HG03520 (cell line): ENCODE data around the gene SCFD2.

Experiments
- ATAC-seq: cut with Tn5 transposase; IDR thresholded peaks from one replicate; pipeline ENCODE4 v1.9.1; 2021; ENCODE audit warnings: mild to moderate bottlenecking, moderate library complexity; ENCODE audit not compliant: unreplicated experiment

Gene SCFD2

DNA sequence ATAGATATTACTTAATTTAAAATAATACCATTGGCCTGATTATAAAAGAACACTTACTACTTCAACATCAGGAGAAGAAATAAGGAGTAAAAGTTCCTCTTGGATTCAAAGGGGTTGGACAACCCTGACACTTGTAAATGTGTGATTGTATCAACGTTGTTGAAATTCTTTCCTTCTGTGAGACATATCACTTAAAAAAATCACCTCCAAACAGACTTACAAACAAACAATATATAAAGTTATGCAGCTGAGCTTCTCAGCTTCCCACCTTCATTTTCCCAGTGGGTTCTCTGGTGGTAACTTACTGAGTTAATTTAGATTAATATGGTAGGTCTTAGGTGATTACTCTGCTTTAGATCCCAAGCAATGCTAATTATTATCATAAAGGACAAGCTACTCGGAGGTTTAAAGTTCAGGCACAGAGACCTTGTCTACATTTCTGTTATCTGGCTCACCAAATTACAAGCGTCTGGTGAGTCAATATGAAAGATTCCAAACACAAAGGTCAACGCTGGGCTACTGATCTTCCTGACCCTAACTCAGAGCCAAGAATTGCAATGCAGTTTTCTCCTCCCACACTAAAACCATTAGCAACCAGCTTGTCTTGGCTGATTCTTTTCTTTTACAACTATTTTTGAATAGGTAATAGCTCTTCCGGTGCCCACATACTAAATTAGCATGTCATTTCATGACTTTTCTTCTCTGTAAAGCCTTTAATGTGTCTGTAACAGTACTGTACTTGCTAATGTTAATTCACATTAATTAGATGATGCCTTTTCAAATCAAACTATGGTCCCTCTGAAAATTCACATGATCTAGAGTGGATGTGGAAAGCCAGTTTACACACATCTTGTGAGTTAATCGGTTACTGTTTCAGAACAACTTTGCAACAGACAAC is 346.1 kb downstream of the SCFD2 start:
- ATAC-seq: no peak

DNA sequence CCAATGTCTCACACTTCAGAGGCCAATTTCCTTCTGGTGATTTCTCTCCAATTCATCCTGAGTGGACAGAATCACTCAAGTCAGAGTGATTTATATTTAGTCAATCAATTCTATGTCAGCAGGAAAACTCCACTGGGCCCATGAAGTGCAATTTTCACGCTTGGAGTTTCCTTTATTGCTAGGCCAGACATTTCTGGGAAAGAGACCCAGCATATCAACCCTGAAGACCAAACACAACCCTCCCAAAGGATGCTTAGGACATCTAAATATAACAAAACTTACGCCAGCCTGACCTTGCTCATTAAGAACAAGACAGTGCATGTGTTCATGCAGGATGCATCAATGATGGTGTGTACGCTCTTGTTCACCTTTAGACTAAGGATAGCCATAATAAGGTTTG is 347.4 kb downstream of the SCFD2 start:
- ATAC-seq: no peak

DNA sequence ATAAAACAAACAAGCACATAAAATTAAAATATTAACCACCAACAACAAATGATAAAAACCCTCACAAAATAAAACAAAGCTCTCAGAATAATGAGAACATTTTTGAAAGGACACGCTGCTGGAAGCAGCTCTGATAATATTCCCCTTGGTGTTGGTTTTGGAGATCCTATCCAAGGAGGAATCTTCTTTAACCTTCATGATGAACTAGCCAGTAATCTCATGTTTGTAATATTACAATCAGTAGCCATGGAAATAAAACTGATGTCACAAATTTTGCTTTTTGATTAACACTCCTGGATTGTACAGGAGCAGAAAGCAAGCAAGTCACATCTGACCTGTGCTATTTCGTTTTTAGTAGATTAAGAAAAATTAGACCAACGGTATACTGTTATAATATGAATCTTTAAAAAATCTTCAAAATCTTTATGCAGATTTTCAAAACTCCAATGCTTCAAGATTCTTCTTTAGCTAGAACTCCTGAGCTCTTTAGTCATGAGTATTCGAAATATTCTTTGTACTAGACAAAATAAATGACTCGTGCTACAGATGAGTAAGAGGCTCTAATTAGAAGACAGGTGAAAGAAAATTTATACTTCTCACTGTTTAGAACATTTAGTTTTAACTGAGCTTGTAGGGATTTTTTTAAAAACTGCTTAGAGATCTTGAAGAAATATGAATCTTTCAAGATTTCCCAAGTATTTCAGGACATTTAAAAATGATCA is 349.6 kb downstream of the SCFD2 start:
- no peak for ATAC-seq

DNA sequence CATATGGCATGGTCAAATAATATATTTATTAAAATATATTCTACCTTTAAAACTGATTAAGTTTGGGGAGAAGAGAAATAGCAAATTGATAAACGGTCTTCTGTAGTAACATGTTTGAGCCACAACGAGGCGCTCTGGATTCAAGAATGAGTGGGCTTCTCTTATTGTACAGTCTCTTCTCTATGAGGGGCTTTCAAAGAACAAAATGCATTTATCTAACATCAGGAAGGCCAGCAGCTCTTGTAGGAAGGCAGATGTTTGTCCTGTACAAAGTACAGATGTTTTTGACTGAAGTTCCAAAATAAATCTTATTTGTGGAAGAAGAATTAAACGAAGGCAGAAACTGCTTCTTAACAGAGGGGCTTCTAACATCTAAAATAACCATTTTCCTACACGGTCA is 350.2 kb downstream of the SCFD2 start:
- no peak for ATAC-seq

DNA sequence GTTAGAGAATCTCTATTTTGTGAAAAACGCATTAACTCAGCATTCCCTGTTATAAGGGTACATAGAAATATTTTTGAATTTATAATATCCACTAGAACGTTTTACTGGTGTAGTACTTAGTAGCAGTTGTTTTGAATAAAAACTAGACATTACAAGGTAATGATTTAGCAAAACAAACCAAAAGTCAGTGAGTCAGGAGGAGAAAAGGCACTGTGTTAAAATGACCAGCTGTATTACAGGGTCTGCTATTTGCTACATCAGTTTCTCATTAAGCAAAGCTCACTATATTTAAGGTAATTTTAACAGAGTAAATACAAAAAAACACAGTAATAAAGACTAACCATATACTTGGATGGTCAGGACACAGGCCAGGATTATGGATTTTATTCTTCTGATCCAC is 351.0 kb downstream of the SCFD2 start:
- no peak for ATAC-seq

DNA sequence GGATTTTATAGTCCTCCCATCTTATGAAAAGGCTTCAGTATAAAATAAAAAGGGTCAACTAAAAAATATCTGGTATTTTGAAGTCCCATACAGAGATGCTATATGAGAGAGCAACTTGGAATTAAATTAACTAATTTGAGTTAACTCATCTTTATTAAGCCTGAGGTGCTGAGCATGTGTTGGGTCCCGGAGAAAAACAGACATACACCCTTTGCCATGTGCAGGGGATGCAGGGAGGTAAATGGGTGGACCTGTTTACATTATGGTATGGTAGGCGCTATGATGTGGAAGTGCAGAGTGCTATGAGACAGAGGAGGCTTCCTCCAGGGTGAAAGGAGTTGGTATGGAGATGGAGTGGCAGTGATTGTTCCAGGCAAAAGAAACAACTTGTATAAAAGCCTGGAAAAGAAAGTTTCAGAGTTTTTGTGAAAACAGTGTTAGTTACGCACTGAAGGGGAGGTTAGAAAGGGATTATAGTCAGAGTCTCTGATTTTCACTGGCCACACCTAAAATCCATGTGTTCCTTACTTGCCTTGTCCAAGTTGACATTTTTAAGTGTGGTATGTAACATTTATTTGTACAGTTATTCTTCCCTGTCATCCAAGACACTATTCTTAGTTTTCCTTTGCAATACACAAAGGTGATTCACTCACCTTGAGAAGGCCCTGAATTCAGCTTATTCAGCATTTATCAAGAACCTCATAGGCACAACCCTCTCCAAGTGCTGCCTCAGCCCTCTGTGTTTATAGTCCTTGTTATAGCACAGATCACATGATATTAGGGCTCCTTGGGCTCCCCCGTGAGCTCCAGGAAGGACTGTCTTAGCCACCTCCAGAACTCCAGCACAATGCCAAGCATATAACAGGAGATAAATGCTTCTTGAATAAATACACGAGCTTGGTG is 351.7 kb downstream of the SCFD2 start:
- no peak for ATAC-seq

DNA sequence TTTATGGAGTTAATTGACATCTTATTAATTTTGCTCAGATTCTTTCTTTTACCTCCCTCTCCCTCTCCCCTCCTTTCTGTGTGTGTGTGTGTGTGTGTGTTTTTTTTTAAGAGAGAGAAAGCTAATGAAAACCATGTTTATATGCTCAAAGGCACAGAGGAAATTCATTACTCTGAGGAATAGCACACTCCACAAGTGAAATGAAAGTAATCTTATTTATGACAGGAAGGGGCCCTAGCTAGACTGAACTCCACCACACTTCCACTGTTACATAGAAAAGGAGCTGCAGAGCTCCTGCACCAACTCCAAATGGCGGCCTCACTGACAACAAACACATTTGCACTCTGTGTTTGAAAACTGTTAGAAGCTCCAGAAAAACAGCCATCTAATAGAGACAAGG is 353.1 kb downstream of the SCFD2 start:
- peak; percentile 65 for ATAC-seq

DNA sequence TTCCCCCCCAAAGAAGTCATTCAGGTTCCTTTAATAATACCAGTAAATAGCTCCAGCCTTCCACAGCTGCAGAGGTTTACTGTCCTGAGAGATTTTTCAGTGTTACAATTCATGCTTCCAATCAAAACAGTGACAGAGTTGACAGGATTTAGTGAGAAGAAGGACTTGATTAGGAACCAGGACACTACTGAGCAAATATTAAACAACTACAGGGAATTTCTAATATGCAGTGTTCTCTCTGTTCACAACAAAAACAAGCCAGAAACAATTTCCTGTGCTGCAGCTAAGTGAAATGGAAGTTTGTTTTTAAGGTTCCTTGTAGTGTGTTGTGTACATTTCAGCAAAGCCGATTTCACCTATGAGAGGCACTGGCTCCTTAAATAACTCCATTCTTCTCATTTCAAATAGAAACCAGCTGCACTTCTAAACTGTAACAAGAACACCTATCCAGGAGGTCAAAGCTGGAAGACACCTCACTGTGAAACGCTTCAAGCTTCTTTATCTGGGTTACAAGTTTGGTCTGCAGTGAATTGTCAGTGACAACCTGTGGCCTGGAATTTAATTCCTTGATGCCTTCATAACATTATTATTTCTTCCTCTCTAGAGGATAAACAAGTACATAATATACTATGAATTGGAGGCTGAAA is 354.5 kb downstream of the SCFD2 start:
- no peak for ATAC-seq

DNA sequence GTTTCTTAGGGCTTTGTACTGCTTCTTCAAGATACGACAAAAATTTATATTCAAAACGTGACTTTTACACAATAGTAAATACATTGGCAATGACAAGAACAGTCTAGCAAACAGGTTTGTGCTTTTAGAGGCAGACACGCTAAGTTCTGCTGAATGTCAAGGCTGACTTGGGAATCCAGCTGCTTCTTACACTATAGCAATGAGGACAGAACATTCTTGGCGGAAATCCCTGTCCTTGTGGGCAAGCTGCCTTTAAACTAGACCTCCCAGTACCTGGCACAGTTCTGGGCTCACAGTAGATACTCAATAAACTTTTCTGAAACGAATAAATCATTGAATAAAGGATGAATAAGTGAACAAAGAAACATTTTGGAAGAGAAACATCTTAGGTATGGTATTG is 355.5 kb downstream of the SCFD2 start:
- ATAC-seq: no peak

DNA sequence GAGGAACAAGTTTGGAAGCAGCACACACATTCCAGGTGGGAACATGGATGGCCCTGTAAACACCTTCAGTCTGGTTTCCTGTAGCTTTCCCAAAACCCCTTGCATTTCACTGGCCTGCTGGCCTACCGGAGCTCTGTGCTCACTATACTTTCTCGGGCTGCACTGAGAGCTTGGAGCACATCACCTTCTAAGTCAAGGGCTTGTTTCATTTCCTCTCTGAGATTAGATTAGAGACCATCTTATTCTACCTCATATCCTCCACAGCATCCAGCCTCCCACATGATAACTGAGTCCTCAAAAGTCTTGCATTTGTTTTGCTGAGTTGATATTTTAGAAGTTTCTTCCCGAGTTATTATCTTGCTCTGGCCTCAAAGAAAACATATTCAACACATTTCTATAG is 356.0 kb downstream of the SCFD2 start:
- ATAC-seq: no peak

DNA sequence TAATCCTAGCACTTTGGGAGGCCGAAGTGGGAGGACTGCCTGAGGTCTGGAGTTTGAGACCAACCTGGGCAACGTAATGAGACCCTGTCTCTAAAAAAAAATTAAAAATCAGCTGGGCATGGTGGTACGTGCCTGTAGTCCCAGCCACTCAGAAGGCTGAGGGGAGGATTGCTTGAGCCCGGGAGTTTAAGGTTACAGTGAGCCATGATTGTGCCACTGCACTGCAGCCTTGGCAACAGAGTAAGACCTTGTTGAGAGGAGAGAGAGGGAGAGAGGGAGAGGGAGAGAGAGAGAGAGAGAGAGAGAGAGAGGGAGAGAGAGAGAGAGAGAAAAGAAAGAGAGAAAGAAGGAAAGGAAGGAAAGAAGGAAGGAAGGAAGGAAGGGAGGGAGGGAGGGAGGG is 358.8 kb downstream of the SCFD2 start:
- no peak for ATAC-seq

DNA sequence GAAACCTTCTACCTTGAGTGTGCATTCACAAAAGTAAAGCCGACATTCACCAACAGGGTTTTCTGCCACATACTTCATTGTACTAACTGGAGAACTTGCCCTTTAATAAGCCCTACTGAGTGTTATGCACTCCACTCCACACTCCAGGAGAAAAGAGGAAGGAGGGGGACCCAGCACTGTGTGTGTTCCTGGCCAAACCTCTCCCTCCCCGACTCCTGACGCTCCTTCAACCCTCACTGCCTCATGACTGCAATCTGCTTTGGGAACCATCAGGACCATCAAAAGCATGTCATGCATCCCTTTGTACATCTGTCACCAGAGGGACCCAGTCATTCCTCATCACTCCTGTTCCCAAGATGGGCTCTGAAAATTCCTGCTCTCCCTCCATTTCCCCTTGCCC is 360.1 kb downstream of the SCFD2 start:
- no peak for ATAC-seq

DNA sequence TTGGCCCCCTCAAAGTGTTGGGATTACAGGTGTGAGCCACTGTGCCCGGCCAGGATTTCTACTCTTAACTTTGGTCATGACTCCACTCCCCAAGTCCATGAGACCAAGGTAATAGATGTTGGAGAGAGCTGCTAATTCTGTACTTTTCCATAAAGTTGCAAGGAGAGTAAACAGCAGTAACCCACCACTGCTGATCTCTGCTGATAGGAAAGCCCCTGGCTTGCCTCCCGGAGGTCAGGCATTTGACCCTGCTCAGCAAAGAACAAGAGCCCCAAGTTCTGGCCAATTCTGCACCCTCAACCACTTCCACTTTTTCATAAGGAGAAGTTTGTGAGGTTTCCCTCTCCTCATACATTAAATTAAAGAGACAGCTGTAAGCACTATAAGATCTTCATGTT is 360.7 kb downstream of the SCFD2 start:
- no peak for ATAC-seq

DNA sequence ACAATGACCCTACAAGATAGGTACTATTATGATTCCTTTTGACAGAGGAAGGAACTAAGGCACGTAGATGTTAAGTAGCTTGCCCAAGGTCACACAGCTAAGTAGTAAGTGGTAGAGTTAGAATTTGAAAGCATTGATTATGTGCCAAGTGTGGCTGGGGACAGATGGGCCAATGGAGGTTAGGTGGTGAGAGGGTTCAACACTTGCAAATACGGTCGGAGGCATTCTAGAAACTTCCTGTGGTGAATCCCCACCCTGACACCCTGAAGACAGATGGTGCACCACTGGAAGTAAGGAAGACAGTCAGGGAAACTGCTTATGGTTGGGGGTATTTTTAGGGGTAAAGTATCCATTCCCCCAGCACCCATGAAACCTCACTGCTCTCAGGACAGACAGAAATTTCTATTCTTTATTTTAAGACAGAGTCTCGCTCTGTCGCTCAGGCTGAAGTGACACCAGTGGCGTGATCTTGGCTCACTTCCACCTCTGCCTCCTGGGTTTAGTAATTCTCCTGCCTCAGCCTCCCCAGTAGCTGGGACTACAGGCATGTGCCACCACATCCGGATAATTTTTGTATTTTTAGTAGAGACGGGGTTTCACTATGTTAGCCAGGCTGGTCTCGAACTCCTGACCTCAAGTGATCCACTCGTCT is 361.2 kb downstream of the SCFD2 start:
- no peak for ATAC-seq

DNA sequence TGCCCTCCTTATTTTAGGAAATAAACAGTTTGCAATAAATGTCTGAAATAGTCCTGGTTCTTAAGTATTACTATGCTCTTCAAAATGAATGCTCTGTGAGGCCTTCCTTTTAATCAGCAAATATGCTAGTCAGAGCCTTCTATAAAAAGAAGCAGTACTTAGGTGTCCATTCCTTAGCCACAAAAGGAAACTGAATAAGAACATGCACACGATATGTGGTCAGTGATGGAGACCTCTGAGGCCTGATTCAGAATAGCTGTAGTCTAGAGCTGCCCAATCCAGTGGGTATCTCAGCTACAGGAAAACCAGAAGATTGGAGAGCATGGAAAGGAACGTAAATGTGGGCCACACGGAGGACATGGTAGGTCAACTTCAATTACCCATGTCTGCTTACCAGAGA is 361.9 kb downstream of the SCFD2 start:
- ATAC-seq: no peak

DNA sequence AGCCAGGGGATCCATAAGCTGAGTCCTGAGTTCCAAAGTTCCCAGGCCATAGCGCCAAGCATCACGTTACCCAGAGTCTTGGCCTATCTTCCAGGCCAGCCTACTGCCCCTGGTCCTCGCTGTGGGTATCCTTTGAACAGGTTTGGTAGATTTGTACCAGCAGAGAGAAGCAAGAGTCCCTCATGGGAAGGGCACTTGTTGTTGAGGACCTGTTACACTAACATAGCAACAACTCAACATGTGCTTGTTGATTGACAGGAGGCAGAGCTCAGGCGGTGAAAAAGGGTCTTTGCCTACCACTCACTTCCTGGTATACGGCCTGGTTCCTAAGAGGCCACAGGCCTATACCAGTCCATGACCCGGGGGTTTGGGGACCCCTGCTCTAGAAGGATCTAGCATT is 365.3 kb downstream of the SCFD2 start:
- ATAC-seq: no peak

DNA sequence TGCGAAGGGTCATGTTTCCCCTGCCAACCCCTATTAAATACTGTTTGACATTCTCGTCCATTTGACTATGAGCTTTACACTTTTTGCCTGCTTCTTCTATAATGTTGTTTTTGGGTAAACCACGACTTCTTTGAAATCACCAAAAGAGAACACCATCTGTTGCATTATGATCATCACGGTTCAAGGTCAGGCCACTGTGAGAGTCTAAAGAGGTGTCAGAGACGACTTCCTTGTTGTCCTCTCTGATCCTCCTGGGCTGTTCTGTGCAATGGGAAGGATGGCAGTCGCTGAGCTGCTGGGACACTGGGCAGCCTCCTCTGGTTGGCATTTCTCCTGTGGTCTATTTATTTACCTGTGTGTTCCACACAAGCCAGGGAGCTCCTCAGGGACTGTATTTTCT is 366.2 kb downstream of the SCFD2 start:
- ATAC-seq: no peak

DNA sequence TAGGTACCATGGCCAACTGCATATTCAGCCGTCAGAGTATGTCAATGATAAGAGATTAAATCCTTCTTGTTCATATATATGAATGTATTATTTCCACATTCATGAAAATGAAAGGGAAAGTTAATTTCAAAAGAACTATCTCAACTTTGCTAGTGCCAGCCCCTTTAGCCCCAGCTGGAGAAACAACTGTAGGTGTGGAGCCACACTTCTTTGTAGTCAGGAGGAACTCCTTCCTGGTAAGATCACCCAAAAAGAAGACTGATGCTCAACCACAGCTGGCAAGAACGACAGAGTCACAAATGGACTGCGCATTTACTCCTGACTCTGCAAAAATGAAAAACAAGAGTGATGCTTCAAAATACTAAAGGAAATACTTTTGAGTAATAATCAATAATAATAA is 367.4 kb downstream of the SCFD2 start:
- no peak for ATAC-seq

DNA sequence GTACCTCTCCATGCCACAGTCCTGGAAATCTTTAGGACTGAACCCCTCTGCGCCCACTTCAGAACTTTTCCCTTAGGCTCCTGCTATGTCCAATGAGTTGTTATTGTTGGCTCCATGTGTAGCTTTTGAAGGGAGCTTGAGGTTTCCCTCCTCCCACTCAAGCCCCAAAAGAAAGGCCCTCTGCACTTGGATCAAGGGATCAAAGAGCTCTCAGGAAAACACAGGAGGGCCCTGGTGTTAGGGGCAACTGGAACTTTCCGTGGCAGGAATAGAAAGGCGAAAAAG is 368.8 kb downstream of the SCFD2 start:
- no peak for ATAC-seq

DNA sequence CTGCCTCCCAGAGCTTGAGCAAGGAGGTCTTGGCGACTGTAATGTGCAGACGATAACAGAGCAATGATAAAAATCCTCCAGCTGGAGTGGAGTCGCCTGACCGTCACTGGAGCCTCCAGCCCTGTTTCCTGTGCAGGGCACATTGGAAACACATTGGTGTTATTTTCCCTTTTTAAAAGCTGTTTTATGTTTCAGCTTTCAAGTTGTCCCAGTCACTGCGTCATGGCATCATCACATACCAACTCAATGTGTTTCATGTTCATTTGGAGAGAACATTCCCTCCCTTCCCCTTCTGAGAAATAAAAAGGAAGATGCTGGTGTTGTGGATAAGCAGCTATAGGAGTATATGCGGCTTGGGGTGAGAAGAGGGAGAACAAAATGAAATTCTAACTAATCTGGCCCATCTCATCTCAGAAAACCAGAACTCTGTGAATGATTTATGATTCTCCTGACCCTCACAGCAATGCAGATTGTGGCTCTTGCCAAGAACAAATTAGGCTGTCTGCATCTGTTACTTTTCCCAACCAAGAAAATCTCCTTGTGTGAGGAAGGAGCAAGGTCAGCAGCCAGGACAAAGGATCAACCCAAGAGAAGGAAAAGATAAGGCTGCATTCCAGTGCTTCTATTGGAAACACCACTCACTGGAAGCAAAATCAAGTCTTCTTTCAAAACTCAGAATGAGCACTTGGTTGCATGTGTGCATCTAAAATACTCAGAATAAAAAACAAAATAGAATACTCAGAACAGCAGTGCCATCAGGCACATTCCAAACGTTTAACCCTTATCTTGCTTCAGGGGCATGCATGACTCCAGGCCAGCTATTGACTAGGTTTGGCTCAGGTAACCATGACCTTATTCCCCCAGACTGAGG is 369.4 kb downstream of the SCFD2 start:
- ATAC-seq: no peak
